GM11168 (cell line): ENCODE results near the gene MBD5.

Source experiments
- in situ Hi-C: fragments of 300-500 bp; cut with MboI; formaldehyde crosslinking; loops from one replicate; pipeline ENCODE4 v1.12.0; 2022; ENCODE audit warnings: low sequenced_read_pairs; ENCODE audit not compliant: unreplicated experiment

Gene MBD5

GRCh38 chr2:148416248-148416647 is 395.4 kb downstream of the MBD5 start:
- in situ Hi-C loops = no loop called here

- in situ Hi-C loops = no loop called here
These were observed 409.2 kb downstream of the MBD5 start for GRCh38 chr2:148430101-148430500.

- in situ Hi-C loops = no loop called here
These were observed 427.0 kb downstream of the MBD5 start for GRCh38 chr2:148447877-148448276.

GRCh38 chr2:148450531-148450930 is 429.6 kb downstream of the MBD5 start:
- in situ Hi-C loops = no loop called here

GRCh38 chr2:148451046-148451445 is 430.2 kb downstream of the MBD5 start:
- in situ Hi-C loops = no loop called here

GRCh38 chr2:148455791-148456190 is 434.9 kb downstream of the MBD5 start:
- in situ Hi-C loops = no loop called here

GRCh38 chr2:148458171-148458570 is 437.3 kb downstream of the MBD5 start:
- in situ Hi-C loops = no loop called here

- in situ Hi-C loops = no loop called here
These were observed 438.5 kb downstream of the MBD5 start for GRCh38 chr2:148459377-148459778.

- in situ Hi-C loops = no loop called here
These were observed 441.0 kb downstream of the MBD5 start for GRCh38 chr2:148461876-148462275.

GRCh38 chr2:148475626-148476025 is 454.7 kb downstream of the MBD5 start:
- in situ Hi-C loops = no loop called here

GRCh38 chr2:148479398-148479797 is 458.5 kb downstream of the MBD5 start:
- in situ Hi-C loops = no loop called here

- in situ Hi-C loops = no loop called here
These were observed 462.8 kb downstream of the MBD5 start for GRCh38 chr2:148483665-148484064.

- in situ Hi-C loops = no loop called here
These were observed 463.2 kb downstream of the MBD5 start for GRCh38 chr2:148484066-148484465.

- in situ Hi-C loops = no loop called here
These were observed 465.8 kb downstream of the MBD5 start for GRCh38 chr2:148486655-148487054.

- in situ Hi-C loops = no loop called here
These were observed 466.5 kb downstream of the MBD5 start for GRCh38 chr2:148487439-148487838.

- in situ Hi-C loops = no loop called here
These were observed 470.0 kb downstream of the MBD5 start for GRCh38 chr2:148490840-148491439.

GRCh38 chr2:148493822-148494563 is 473.1 kb downstream of the MBD5 start:
- in situ Hi-C loops = no loop called here

GRCh38 chr2:148495586-148495985 is 474.7 kb downstream of the MBD5 start:
- in situ Hi-C loops = no loop called here

GRCh38 chr2:148501545-148501944 is 480.7 kb downstream of the MBD5 start:
- in situ Hi-C loops = no loop called here

GRCh38 chr2:148503516-148503915 is 482.6 kb downstream of the MBD5 start:
- in situ Hi-C loops = no loop called here

- in situ Hi-C loops = no loop called here
These were observed 487.1 kb downstream of the MBD5 start for GRCh38 chr2:148507970-148508369.

- in situ Hi-C loops = no loop called here
These were observed 488.0 kb downstream of the MBD5 start for GRCh38 chr2:148508878-148509287.
